Karpas-422 (cell line): ENCODE measurements around the gene TMC8. TPM values are rescaled to one million over a fixed set of nuclear protein-coding genes. Genes with fewer than 3 reads are reported as not detected.

ENCODE experiments used
- DNase-seq: peaks from one replicate; pipeline ENCODE4 v3.0.0-alpha.2; 2015
- H2AFZ ChIP-seq: fragments of 200-600 bp; sonication (generic); 2 replicates; pipeline ENCODE4 v1.6.1; 2014; ENCODE audit warnings: antibody characterized with exemption, low read length, mixed read lengths
- H3K27ac ChIP-seq: fragments of 200-600 bp; sonication (generic); 2 replicates; pipeline ENCODE4 v1.5.1; 2014; ENCODE audit warnings: mild to moderate bottlenecking, low read length, moderate library complexity
- H3K27me3 ChIP-seq: fragments of 200-600 bp; sonication (generic); 2 replicates; pipeline ENCODE4 v1.6.1; 2014; ENCODE audit warnings: low read length, mixed read lengths
- H3K36me3 ChIP-seq: fragments of 200-600 bp; sonication (generic); 2 replicates; pipeline ENCODE4 v1.6.1; 2014; ENCODE audit warnings: low read length, mixed read lengths; ENCODE audit not compliant: insufficient read depth
- H3K4me1 ChIP-seq: fragments of 200-600 bp; sonication (generic); 2 replicates; pipeline ENCODE4 v1.6.1; 2014; ENCODE audit warnings: mild to moderate bottlenecking, low read length, mixed read lengths
- H3K4me2 ChIP-seq: fragments of 200-600 bp; sonication (generic); 2 replicates; pipeline ENCODE4 v1.6.1; 2014; ENCODE audit warnings: low read length, low read depth, mild to moderate bottlenecking; ENCODE audit not compliant: poor library complexity, severe bottlenecking
- H3K4me3 ChIP-seq: fragments of 200-600 bp; sonication (generic); 2 replicates; pipeline ENCODE4 v1.5.1; 2014; ENCODE audit warnings: mild to moderate bottlenecking, antibody characterized with exemption, low read length, mixed read lengths
- H3K79me2 ChIP-seq: fragments of 200-600 bp; sonication (generic); 2 replicates; pipeline ENCODE4 v1.6.1; 2014; ENCODE audit warnings: mild to moderate bottlenecking, low read length, mixed read lengths
- H3K9ac ChIP-seq: fragments of 200-600 bp; sonication (generic); 2 replicates; pipeline ENCODE4 v1.6.0; 2014; ENCODE audit warnings: low read length
- H3K9me2 ChIP-seq: fragments of 200-600 bp; sonication (generic), shearing (Covaris generic); replicated peaks from 2 replicates; pipeline ENCODE4 v1.6.0; 2014; ENCODE audit warnings: mild to moderate bottlenecking, low read length, moderate library complexity; ENCODE audit not compliant: insufficient read depth
- H3K9me3 ChIP-seq: fragments of 300-700, 200-600 bp; sonication (generic); 2 replicates; pipeline ENCODE4 v1.6.1; 2014; ENCODE audit warnings: low read length, mixed read lengths
- H4K20me1 ChIP-seq: fragments of 200-600 bp; sonication (generic); 2 replicates; pipeline ENCODE4 v1.6.1; 2014; ENCODE audit warnings: mild to moderate bottlenecking, antibody characterized with exemption, low read length, low read depth; ENCODE audit not compliant: insufficient read depth
- total RNA-seq: library from RNA; depleted of rRNA; stranded (reverse); fragments of >200 nt; shearing (Covaris generic); gene quantifications from 2 replicates; pipeline ENCODE4 v1.2.3, GENCODE V29; 2014; ENCODE audit warnings: low replicate concordance

Gene TMC8
- total RNA-seq, 1 experiment from 2014 or later: 57.9 TPM

DNA sequence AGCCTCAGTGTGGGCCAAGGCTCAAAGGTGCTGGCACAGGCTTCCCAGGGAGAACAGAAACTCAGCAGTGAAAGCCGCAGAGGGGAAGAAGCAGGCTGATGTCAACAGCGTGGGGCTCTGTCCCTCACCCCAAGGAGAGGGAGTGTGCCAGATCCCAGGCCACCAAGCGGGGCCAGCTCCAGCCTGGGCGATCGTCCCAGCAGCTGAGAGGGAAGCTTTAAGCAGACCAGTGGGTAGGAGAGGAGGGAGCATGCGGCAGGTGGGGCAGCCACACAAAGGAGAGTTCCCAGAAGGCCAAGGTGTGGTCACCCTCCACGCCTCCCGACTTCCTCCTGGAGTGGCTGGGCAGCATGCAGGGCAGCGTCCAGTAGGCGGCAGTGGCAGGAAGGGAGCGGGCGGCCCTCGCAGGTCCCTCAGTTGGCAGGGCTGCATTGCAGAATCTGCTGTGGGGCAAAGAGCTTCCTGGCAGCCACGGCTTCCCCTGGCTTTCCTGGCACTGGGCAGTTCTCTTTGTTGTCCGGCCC, 43.8 kb downstream of the TMC8 start:
- H2AFZ ChIP-seq: no peak overlapping the region
- H3K9me3 ChIP-seq: no peaks in the 10 kb centered on the region
- no peaks in the 10 kb centered on the region; the same call in 1 of the 2 replicates for H3K27me3 ChIP-seq
- no peak overlapping the region for H3K4me3 ChIP-seq
- H3K9me2 ChIP-seq: no peaks in the 10 kb centered on the region
- H4K20me1 ChIP-seq: peaks cover 10% of the 10 kb centered on the region
- H3K79me2 ChIP-seq: no peaks in the 10 kb centered on the region
- no peak for DNase-seq
- no peak overlapping the region for H3K4me2 ChIP-seq
- H3K27ac ChIP-seq: no peak overlapping the region
- peaks cover 39% of the 10 kb centered on the region for H3K4me1 ChIP-seq
- H3K9ac ChIP-seq: no peak overlapping the region
- H3K36me3 ChIP-seq: no peaks in the 10 kb centered on the region; the same call in 1 of the 2 replicates

- Histone ChIP-seq H3K9me3 (no peaks in the 10 kb centered on the region), H3K4me3 (no peak overlapping the region), H3K27me3 (no peaks in the 10 kb centered on the region), H3K9ac (no peak overlapping the region), H3K4me2 (no peak overlapping the region), H3K36me3 (no peaks in the 10 kb centered on the region; the same call in 1 of the 2 replicates), H2AFZ (no peak overlapping the region), H3K27ac (no peak overlapping the region), H3K9me2 (no peaks in the 10 kb centered on the region), H3K79me2 (no peaks in the 10 kb centered on the region), H3K4me1 (peaks cover 34% of the 10 kb centered on the region), H4K20me1 (peaks cover 4% of the 10 kb centered on the region)
- no peak for DNase-seq
These were observed 44.5 kb downstream of the TMC8 start for GRCh38 chr17:78174870-78175642.

- H3K4me1 ChIP-seq: peaks cover 34% of the 10 kb centered on the region
- no peak overlapping the region for H3K4me2 ChIP-seq
- no peaks in the 10 kb centered on the region for H3K9me3 ChIP-seq
- H3K27ac ChIP-seq: no peak overlapping the region
- no peaks in the 10 kb centered on the region for H3K9me2 ChIP-seq
- H3K9ac ChIP-seq: no peak overlapping the region
- no peaks in the 10 kb centered on the region for H3K27me3 ChIP-seq
- no peaks in the 10 kb centered on the region for H3K79me2 ChIP-seq
- peaks cover 3% of the 10 kb centered on the region for H4K20me1 ChIP-seq
- DNase-seq: no peak
- no peak overlapping the region for H3K4me3 ChIP-seq
- H2AFZ ChIP-seq: no peak overlapping the region
- no peaks in the 10 kb centered on the region; the same call in 1 of the 2 replicates for H3K36me3 ChIP-seq
These were observed 45.0 kb downstream of the TMC8 start for GRCh38 chr17:78175643-78175981.

- peak; percentile 91 for DNase-seq
- H3K4me2 ChIP-seq: no peak overlapping the region
These were observed 46.0 kb downstream of the TMC8 start for GRCh38 chr17:78176548-78177025.

GRCh38 chr17:78179372-78179771, 48.8 kb downstream of the TMC8 start:
- Histone ChIP-seq H3K27ac (no peak overlapping the region), H3K4me1 (peaks cover 8% of the 10 kb centered on the region), H3K9ac (no peak overlapping the region), H3K9me2 (no peaks in the 10 kb centered on the region), H3K4me2 (no peak overlapping the region), H3K27me3 (no peaks in the 10 kb centered on the region), H4K20me1 (peaks cover 3% of the 10 kb centered on the region; the same call in 1 of the 2 replicates), H3K36me3 (no peaks in the 10 kb centered on the region; the same call in 1 of the 2 replicates), H3K9me3 (no peaks in the 10 kb centered on the region), H2AFZ (no peak overlapping the region), H3K79me2 (no peaks in the 10 kb centered on the region), H3K4me3 (no peak overlapping the region)
- no peak for DNase-seq

More at GRCh38 chr17:78176548-78177025, 46.0 kb downstream of the TMC8 start:
- H3K79me2 ChIP-seq: no peaks in the 10 kb centered on the region
- H3K27ac ChIP-seq: no peak overlapping the region
- no peaks in the 10 kb centered on the region; the same call in 1 of the 2 replicates for H3K36me3 ChIP-seq
- H3K9me3 ChIP-seq: no peaks in the 10 kb centered on the region
- H3K4me1 ChIP-seq: peaks cover 34% of the 10 kb centered on the region
- H3K27me3 ChIP-seq: no peaks in the 10 kb centered on the region
- H2AFZ ChIP-seq: no peak overlapping the region
- peaks cover 3% of the 10 kb centered on the region; the same call in 1 of the 2 replicates for H4K20me1 ChIP-seq
- H3K9ac ChIP-seq: no peak overlapping the region
- no peak overlapping the region for H3K4me3 ChIP-seq
- no peaks in the 10 kb centered on the region for H3K9me2 ChIP-seq

DNA sequence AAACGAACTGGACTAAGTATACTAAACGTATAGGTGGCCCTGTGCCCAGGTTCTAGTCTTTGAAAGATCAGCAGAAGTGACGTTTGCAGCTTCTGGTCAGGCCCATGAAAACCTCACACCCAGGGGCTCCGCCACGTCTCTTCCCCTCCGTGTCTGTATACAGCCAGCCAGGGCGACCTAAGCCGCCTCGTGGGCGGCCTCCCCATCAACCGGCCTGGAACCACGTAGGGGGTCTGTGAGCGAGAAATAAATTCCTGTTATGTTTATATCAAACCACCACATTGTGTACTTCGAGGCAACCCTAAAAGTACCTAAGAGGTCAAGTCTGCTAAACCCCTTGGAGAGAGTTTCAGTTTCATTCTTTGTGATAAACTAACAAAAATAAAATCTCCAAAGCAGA, 49.5 kb downstream of the TMC8 start:
- no peaks in the 10 kb centered on the region; the same call in 1 of the 2 replicates for H3K36me3 ChIP-seq
- H4K20me1 ChIP-seq: peaks cover 3% of the 10 kb centered on the region; the same call in 1 of the 2 replicates
- no peak overlapping the region for H3K4me3 ChIP-seq
- H2AFZ ChIP-seq: no peak overlapping the region
- DNase-seq: no peak
- H3K4me1 ChIP-seq: peaks cover 7% of the 10 kb centered on the region
- no peaks in the 10 kb centered on the region for H3K9me3 ChIP-seq
- no peaks in the 10 kb centered on the region for H3K27me3 ChIP-seq
- H3K79me2 ChIP-seq: no peaks in the 10 kb centered on the region
- H3K27ac ChIP-seq: no peak overlapping the region
- H3K9ac ChIP-seq: no peak overlapping the region
- H3K4me2 ChIP-seq: no peak overlapping the region
- H3K9me2 ChIP-seq: no peaks in the 10 kb centered on the region

DNA sequence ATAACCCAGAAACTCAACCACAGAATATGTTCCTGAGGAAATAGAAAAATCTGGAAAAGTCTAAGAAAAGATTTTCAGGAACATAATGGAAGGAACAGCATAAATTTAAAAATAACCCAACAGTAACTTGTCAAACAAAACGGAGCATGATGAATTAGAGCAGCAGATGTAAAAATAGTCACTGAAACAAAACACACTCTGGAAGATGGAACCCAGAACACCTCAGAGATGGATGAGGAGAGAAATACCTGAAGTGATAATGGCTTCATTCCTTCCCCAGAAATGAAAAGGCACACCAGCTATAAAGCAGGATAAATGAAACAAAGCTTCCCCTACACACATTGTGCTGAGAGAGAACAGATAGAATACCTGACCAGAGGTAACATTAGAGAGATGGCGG, 49.9 kb downstream of the TMC8 start:
- H3K27me3 ChIP-seq: no peaks in the 10 kb centered on the region
- H3K4me3 ChIP-seq: no peak overlapping the region
- no peaks in the 10 kb centered on the region for H3K9me3 ChIP-seq
- peaks cover 2% of the 10 kb centered on the region; the same call in 1 of the 2 replicates for H3K79me2 ChIP-seq
- no peak overlapping the region for H3K27ac ChIP-seq
- no peak overlapping the region for H3K4me2 ChIP-seq
- no peak overlapping the region for H2AFZ ChIP-seq
- no peak for DNase-seq
- no peaks in the 10 kb centered on the region; the same call in 1 of the 2 replicates for H3K36me3 ChIP-seq
- no peak overlapping the region for H3K9ac ChIP-seq
- no peaks in the 10 kb centered on the region for H3K9me2 ChIP-seq
- H3K4me1 ChIP-seq: peaks cover 9% of the 10 kb centered on the region
- H4K20me1 ChIP-seq: peaks cover 3% of the 10 kb centered on the region; the same call in 1 of the 2 replicates

GRCh38 chr17:78182504-78182903, 51.9 kb downstream of the TMC8 start:
- H3K9ac ChIP-seq: no peak overlapping the region
- no peaks in the 10 kb centered on the region for H3K27me3 ChIP-seq
- no peaks in the 10 kb centered on the region for H3K9me2 ChIP-seq
- H4K20me1 ChIP-seq: no peaks in the 10 kb centered on the region
- H3K9me3 ChIP-seq: no peaks in the 10 kb centered on the region
- no peak overlapping the region for H3K4me3 ChIP-seq
- no peak overlapping the region for H3K27ac ChIP-seq
- peaks cover 14% of the 10 kb centered on the region for H3K4me1 ChIP-seq
- H3K4me2 ChIP-seq: no peak overlapping the region
- peaks cover 8% of the 10 kb centered on the region for H3K79me2 ChIP-seq
- no peak for DNase-seq
- no peaks in the 10 kb centered on the region; the same call in 1 of the 2 replicates for H3K36me3 ChIP-seq
- no peak overlapping the region for H2AFZ ChIP-seq
